GM19193 (cell line): Measurements from ENCODE around the gene KCNT1.

Experiments used
- POLR2A ChIP-seq: IDR thresholded peaks from 4 replicates; pipeline ENCODE4 v1.6.1; 2011; ENCODE audit not compliant: insufficient read depth, insufficient read length; ENCODE audit errors: extremely low read depth

The KCNT1 gene

GRCh38 chr9:135669616-135670285 is 32.2 kb upstream of the KCNT1 start:
- TF ChIP-seq POLR2A: no peak

GRCh38 chr9:135670721-135671590 is 31.0 kb upstream of the KCNT1 start:
- TF ChIP-seq POLR2A: no peak

GRCh38 chr9:135671591-135672041 is 30.4 kb upstream of the KCNT1 start:
- TF ChIP-seq POLR2A: no peak

- TF ChIP-seq POLR2A: no peak
These were observed 28.0 kb upstream of the KCNT1 start for GRCh38 chr9:135673941-135674340.

- TF ChIP-seq POLR2A: no peak
These were observed 27.0 kb upstream of the KCNT1 start for GRCh38 chr9:135674977-135675376.

GRCh38 chr9:135676891-135677290 is 25.1 kb upstream of the KCNT1 start:
- no peak for TF ChIP-seq POLR2A

- TF ChIP-seq POLR2A: no peak
These were observed 24.3 kb upstream of the KCNT1 start for GRCh38 chr9:135677641-135678168.

- no peak for TF ChIP-seq POLR2A
These were observed 23.6 kb upstream of the KCNT1 start for GRCh38 chr9:135678236-135679017.

GRCh38 chr9:135680056-135680455 is 21.9 kb upstream of the KCNT1 start:
- TF ChIP-seq POLR2A: no peak

- no peak for TF ChIP-seq POLR2A
These were observed 20.8 kb upstream of the KCNT1 start for GRCh38 chr9:135681161-135681560.

- TF ChIP-seq POLR2A: no peak
These were observed 18.5 kb upstream of the KCNT1 start for GRCh38 chr9:135683401-135684034.

- TF ChIP-seq POLR2A: no peak
These were observed 17.3 kb upstream of the KCNT1 start for GRCh38 chr9:135684691-135685090.

GRCh38 chr9:135687216-135687615 is 14.8 kb upstream of the KCNT1 start:
- TF ChIP-seq POLR2A: no peak

GRCh38 chr9:135689011-135689410 is 13.0 kb upstream of the KCNT1 start:
- TF ChIP-seq POLR2A: no peak
